HG02870 (cell line): ENCODE measurements around the gene CASKIN1.
"Not testable (repeated sequence)": the region's sequence is repeated elsewhere in the genome, so short reads cannot be mapped to it uniquely, and the experiment has no call there.

ENCODE experiments used
- ATAC-seq: cut with Tn5 transposase; IDR thresholded peaks from one replicate; pipeline ENCODE4 v1.9.1; 2021; ENCODE audit warnings: mild to moderate bottlenecking, moderate library complexity; ENCODE audit not compliant: unreplicated experiment

CASKIN1 gene

DNA sequence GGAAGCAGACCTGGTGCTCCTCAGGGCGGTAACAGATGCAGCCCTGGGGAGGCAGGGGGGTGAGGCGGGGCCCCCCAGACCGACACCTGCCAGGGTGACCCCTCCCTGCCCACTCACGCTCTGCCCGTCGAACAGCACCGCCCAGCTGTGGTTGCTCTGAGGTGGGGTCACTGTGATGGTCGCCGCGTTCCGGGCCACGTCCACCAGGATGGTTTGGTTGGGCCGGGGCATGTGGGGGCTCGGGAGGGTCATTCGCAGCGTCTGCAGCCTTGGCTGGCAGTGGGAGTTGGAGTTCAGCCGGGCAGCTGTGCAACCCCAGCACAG is 13.6 kb upstream of the CASKIN1 start:
- no peak for ATAC-seq

DNA sequence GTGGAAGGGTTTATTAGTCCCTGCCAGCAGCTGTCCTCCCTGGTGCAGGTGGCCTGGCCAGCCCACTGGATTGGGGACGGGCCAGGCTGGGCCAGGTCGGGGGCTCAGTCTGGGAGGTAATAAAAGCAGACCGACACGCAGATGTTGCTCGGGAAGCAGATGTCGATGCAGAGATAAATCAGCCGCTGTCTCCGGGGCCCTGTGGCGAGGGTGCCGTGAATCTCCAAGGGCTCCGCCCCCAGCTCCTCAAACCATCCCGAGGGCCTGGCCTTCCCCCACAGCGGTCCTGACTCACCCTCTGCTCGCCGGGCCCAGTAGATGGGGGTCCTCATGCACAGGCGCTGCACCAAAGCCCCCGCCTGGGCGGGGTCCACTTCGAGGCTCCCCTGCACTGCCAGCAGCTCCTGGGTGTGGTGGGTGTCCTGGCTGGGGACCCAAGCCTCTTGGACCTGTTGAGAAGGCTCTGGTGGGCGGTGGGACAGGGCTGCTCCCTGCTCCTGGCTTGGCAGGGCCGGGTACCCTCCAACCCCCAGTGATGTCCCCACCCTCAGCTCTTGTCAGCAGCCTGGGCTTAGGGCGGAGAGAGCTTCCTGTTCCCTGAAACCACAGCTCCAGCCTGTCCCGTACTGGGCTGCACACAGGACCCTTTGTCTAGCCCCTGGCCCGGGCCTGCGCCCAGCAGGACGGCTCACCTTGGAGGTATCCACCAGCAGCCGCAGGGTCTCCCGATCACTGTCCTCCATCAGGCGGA is 13.0 kb upstream of the CASKIN1 start:
- no peak for ATAC-seq

- ATAC-seq = no peak
Observed at GRCh38 chr16:2208772-2209171, 12.4 kb upstream of the CASKIN1 start.

DNA sequence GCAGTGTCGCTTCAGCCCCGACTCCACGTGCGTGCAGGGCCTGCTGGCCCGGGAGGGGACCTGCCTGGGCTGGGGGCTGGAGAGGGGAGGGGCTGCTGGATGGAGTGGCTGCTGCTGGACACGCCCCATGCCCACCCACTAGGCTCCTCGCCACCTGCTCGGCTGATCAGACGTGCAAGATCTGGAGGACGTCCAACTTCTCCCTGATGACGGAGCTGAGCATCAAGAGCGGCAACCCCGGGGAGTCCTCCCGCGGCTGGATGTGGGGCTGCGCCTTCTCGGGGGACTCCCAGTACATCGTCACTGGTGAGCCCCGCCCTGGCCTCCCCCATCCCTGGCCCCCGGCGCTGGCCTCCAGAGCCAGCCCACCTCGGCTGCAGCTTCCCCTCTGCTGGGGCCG is 11.9 kb upstream of the CASKIN1 start:
- no peak for ATAC-seq

DNA sequence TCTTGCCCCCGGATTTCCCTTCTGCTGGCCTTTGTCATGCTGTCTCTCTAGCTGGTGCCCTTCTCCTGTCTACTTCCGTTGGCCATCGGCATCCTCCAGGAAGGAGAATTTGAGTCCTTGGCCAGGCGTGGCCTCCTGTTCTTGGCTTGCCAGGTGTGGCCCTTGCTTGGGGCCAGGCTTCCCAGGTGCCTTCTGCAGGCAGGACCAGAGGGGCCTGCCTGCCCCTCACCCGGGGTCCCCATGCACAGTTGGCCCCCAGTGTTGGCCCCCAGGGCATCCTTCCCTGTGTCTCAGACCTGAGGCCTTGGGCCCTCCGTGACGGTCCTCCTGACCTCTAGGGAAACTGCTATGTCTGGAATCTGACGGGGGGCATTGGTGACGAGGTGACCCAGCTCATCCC is 11.5 kb upstream of the CASKIN1 start:
- no peak for ATAC-seq

- ATAC-seq = no peak
Observed at GRCh38 chr16:2206780-2207433, 10.5 kb upstream of the CASKIN1 start.

GRCh38 chr16:2206420-2206779 is 10.0 kb upstream of the CASKIN1 start:
- no peak for ATAC-seq

- ATAC-seq = no peak
Observed at GRCh38 chr16:2205967-2206313, 9.5 kb upstream of the CASKIN1 start.

DNA sequence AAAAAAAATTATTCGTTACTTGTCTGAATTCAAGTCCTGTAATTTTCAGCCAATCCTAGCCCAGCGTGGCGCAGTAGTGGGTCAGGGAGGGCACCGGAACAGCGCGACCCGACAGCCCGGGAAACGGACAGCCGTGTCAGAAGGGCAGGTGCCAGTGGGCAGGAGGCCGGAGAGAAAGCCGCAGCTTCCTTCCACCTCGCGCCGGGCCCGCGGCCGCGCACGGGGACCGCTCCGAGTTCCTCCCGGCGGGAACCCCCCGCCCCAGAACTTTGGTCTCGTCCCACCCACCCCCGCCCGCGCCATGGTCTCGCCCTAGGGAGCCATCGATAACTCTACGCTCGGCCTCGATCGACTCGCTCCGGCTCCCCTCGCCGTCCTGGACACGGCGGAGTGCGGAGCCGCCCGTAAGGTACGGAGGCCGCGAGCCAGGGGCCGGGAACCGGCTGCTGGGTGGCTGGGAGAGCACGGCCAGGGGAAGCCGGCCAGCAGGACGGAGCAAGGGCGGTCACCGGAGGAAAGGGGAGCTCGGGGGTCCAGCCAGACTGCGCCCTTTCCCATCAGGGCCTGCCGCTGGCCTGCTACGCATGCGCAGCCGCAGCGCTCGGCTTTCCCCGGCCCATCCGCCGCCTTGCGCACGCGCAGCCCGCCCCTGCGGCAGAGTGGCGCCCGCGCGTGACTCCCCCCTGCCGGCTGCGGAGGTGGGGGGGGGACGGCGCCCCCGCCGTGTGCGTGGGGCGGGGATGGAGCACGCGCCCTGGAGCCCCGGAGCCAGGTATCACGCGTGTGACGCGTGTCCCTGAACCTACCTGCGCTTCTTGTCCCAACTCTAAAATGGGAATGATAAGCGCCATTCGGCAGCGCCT is 8.9 kb upstream of the CASKIN1 start, which contains the start of gene MLST8:
Gene MLST8, plus strand, starts transcription at position 351 of the 863 bp plus-strand sequence. CDS start 632 bp downstream, outside the sequence.
- ATAC-seq = peak; percentile 74

GRCh38 chr16:2204416-2205103 is 8.2 kb upstream of the CASKIN1 start:
- ATAC-seq = no peak

- not testable (repeated sequence) for ATAC-seq
Observed at GRCh38 chr16:2203119-2203688, 6.8 kb upstream of the CASKIN1 start.

DNA sequence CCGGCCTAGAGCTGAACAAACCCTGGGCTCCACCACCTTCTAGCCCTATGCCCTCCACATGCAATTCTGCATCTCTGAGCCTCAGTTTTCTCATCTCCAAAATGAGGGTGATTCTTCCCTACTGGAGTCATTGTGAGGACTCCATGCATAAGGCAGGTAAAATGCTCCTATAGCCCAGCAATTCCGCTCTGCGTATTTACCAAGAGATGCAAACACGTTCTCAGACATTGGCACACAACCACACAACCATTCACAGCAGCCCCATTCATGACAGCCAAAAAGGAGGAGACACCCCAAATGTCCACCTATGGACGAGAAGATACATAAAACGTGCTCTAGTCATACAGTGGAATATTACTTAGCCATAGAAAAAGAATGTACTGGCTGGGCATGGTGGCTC is 3.9 kb upstream of the CASKIN1 start:
- no peak for ATAC-seq

- ATAC-seq = no peak
Observed at GRCh38 chr16:2199621-2200139, 3.3 kb upstream of the CASKIN1 start.

DNA sequence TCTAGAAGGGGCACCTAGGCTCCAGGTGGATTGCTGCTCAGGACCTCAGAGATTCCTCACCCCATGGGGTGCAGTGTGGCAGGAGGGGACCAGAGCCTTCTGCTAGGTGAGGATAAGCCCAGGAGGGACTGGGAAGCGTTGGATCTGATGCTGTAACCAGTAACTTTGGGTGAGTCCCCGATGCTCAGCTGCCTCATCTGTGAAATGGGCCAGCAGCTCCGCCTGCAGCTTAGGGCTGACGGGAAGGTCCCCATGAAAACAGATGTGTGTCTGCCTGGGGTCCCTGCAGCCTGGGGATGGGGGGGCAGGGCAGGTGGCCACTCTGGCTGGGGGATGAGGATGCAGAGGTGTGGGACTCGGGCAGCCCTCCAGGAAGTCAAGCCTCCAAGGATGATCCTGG is 2.7 kb upstream of the CASKIN1 start:
- ATAC-seq = no peak

- no peak for ATAC-seq
Observed at GRCh38 chr16:2198283-2198682, 1.9 kb upstream of the CASKIN1 start.

- ATAC-seq = no peak
Observed at GRCh38 chr16:2197765-2198164, 1.4 kb upstream of the CASKIN1 start.

GRCh38 chr16:2196981-2197511 is 641 bp upstream of the CASKIN1 start:
- no peak for ATAC-seq

- no peak for ATAC-seq
Observed at GRCh38 chr16:2195322-2196161, 863 bp downstream of the CASKIN1 start.

GRCh38 chr16:2194852-2195321 is 1.5 kb downstream of the CASKIN1 start:
- ATAC-seq = no peak
